GM13977 (cell line): ENCODE results near the gene PCBP3.

Experiments used
- DNase-seq: peaks from one replicate; pipeline ENCODE4 v3.0.0; 2012; ENCODE audit warnings: low spot score
- in situ Hi-C: fragments of 300-500 bp; cut with MboI; formaldehyde crosslinking; loops from one replicate; pipeline ENCODE4 v1.12.0; 2022; ENCODE audit warnings: low sequenced_read_pairs, low pct_unique_long_range_greater_than_20kb, mixed read lengths, inconsistent platforms; ENCODE audit not compliant: unreplicated experiment
- TF ChIP-seq, protein P1 (sequence below): IDR thresholded peaks from 2 replicates; pipeline ENCODE4 v1.5.1; 2012; ENCODE audit warnings: mild to moderate bottlenecking, control low read depth; ENCODE audit not compliant: insufficient read depth; ENCODE audit errors: extremely low read depth, missing control alignments

The PCBP3 gene

DNA sequence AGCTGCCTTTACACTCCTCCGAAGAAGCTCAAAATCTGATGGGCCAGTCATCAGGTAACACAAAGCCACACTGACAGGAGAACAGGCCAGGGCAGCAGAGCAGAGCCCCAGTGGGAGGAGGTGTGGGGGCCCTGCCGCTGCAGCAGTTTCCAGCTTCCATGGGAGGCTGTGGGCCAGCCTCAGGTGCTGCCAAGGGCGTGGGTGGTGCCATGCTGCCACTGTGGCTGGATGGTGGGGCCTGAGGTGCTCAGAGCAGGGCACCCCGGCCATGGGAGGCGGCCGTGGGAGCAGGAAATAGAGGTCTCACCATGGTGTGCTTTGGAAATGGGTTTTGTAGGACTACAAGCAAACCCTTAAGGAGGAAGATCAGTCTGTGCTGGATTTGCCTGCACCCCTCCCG lies 287.3 kb downstream of the PCBP3 start:
- TF ChIP-seq, protein P1, sequence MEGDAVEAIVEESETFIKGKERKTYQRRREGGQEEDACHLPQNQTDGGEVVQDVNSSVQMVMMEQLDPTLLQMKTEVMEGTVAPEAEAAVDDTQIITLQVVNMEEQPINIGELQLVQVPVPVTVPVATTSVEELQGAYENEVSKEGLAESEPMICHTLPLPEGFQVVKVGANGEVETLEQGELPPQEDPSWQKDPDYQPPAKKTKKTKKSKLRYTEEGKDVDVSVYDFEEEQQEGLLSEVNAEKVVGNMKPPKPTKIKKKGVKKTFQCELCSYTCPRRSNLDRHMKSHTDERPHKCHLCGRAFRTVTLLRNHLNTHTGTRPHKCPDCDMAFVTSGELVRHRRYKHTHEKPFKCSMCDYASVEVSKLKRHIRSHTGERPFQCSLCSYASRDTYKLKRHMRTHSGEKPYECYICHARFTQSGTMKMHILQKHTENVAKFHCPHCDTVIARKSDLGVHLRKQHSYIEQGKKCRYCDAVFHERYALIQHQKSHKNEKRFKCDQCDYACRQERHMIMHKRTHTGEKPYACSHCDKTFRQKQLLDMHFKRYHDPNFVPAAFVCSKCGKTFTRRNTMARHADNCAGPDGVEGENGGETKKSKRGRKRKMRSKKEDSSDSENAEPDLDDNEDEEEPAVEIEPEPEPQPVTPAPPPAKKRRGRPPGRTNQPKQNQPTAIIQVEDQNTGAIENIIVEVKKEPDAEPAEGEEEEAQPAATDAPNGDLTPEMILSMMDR: no peak
- no peak for DNase-seq
- in situ Hi-C loops: no loop called here

DNA sequence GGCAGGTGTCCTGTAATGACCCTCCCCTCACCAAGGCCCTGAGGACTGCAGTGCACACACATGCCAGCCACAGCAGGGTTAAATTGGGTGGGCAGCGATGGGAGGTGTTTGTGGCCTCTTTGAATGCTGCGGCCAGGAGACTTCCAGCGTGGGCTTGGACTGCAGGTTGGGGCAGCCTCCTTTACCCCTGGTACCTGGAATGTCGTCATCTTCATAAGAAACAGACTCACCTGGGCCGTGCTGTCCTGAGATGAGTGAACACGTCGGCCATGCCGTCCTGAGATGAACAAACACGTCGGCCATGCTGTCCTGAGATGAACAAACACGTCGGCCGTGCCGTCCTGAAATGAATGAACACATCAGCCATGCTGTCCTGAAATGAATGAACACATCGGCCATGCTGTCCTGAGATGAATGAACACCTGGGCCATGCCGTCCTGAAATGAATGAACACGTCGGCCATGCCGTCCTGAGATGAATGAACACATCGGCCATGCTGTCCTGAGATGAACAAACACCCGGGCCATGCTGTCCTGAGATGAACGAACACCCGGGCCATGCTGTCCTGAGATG lies 288.0 kb downstream of the PCBP3 start:
- in situ Hi-C loops: no loop called here
- TF ChIP-seq, protein P1: no peak
- no peak for DNase-seq

DNA sequence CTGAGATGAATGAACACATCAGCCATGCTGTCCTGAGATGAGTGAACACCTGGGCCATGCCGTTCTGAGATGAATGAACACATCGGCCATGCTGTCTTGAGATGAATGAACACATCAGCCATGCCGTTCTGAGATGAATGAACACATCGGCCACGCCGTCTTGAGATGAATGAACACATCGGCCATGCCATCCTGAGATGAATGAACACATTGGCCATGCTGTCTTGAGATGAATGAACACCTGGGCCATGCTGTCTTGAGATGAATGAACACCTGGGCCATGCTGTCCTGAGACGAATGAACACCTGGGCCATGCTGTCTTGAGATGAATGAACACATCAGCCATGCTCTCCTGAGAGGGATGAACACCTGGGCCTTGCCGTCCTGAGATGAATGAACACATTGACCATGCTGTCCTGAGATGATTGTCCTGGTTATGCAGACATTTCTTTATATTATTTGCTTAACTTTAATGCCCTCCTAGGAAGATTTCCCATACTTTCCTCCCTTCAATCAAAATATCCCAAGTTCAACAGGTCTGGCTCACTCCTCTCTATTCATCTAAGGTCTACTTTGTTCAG lies 289.5 kb downstream of the PCBP3 start:
- no peak for DNase-seq
- TF ChIP-seq, protein P1: no peak
- in situ Hi-C loops: no loop called here

DNA sequence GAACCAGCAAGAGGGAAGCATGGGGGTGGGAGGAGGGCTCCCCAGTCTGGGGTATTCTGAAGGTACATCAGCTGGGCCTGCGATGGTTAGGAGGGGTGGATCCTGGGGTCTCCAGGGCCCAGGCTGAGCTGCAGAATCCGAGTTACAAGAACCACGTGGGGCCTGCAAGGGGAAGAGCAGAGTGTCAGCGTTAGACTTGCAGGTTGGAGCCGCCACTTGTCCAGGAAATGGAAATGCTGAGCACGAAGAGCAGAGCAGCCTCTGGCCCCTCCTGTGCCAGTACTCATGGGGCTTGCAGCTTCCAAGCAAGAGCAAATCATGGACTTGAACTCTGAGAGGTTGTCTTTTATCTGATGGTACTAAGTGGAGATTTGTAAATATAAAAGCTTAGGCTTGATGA lies 290.6 kb downstream of the PCBP3 start:
- TF ChIP-seq, protein P1: no peak
- no peak for DNase-seq
- in situ Hi-C loops: no loop called here

DNA sequence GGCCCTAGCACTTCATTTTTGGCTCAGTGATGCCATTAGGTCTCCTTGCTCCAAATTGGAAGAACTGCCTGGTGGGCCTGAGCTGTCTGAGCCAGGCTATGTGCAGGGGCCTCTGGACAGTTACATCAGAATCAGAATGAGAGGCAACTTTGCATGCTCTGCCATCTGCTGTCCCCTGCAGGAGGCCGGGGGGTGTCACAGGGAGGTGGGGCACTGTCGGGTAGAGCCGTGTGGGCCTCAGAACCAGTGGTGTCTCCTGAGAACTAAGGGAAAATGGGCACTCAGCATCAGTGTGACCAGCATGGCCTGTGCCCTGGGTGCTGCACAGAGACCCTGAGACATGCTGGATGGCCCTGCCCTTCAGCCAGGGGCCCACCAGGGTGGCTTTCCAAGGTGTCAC lies 291.0 kb downstream of the PCBP3 start:
- DNase-seq: no peak
- TF ChIP-seq, protein P1: no peak
- in situ Hi-C loops: no loop called here

DNA sequence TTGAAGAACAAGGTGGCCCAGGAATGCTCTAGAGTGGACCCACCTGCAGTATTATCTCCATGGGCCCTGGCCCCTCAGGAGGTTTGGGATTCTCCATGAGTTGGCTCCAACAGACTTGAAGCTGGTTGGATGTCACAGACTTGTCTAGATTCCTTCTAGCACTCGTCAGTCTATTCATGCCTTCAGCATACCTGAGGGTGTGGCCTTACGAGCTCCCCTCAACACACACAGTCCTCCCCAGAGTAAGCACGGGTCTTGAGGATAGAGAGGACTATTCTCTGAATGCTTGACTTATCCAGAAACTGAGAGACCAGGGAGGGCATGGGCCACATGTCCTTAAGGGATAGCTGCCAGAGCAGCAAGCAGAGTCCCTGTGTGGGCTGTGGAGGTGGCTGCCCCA lies 292.1 kb downstream of the PCBP3 start:
- TF ChIP-seq, protein P1: no peak
- in situ Hi-C loops: no loop called here
- DNase-seq: no peak
